Activated CD4-positive, CD25-positive, alpha-beta regulatory T cell (primary cell): ENCODE measurements around the gene CALU.

Experiments
- DNase-seq, 4 experiments: peaks; one replicate each; lab custom pipeline; 2025; lab: John Stamatoyannopoulos, UW

Gene CALU

GRCh38 chr7:128739048-128739962 lies at the start of gene CALU:
Gene CALU, plus strand, starts transcription at chr7:128739359. Its CDS starts 9,225 bp downstream, at chr7:128748584.
- peak; percentile 83 to 92 (median 90) for DNase-seq

GRCh38 chr7:128691227-128691626 lies 47.9 kb upstream of the CALU start:
- no peak for DNase-seq

GRCh38 chr7:128692623-128693270 lies 46.4 kb upstream of the CALU start:
- no peak for DNase-seq

- no peak for DNase-seq
Measured at GRCh38 chr7:128693373-128694015, 45.7 kb upstream of the CALU start.

- no peak for DNase-seq
Measured at GRCh38 chr7:128694738-128695137, 44.4 kb upstream of the CALU start.

- peak in 1 of 4 experiments; percentile 4 for DNase-seq
Measured at GRCh38 chr7:128697302-128697905, 41.8 kb upstream of the CALU start.

GRCh38 chr7:128699196-128699712 lies 39.9 kb upstream of the CALU start:
- DNase-seq: no peak

- no peak for DNase-seq
Measured at GRCh38 chr7:128699895-128700294, 39.3 kb upstream of the CALU start.

GRCh38 chr7:128701062-128701785 lies 37.9 kb upstream of the CALU start:
- DNase-seq: no peak

GRCh38 chr7:128703609-128704241 lies 35.4 kb upstream of the CALU start:
- DNase-seq: no peak

- DNase-seq: no peak
Measured at GRCh38 chr7:128705891-128706333, 33.2 kb upstream of the CALU start.

GRCh38 chr7:128707752-128708151 lies 31.4 kb upstream of the CALU start:
- DNase-seq: no peak

- no peak for DNase-seq
Measured at GRCh38 chr7:128708235-128708634, 30.9 kb upstream of the CALU start.

GRCh38 chr7:128708824-128709223 lies 30.3 kb upstream of the CALU start:
- DNase-seq: no peak

GRCh38 chr7:128710481-128710880 lies 28.7 kb upstream of the CALU start:
- no peak for DNase-seq

- DNase-seq: no peak
Measured at GRCh38 chr7:128713794-128714193, 25.4 kb upstream of the CALU start.

- no peak for DNase-seq
Measured at GRCh38 chr7:128714701-128715495, 24.3 kb upstream of the CALU start.

GRCh38 chr7:128718967-128719642 lies 20.1 kb upstream of the CALU start:
- DNase-seq: no peak

- no peak for DNase-seq
Measured at GRCh38 chr7:128721376-128721775, 17.8 kb upstream of the CALU start.
